Heart left ventricle (tissue), 16 donors: ENCODE data around the gene UGT1A5. TPM values are rescaled to one million over a fixed set of nuclear protein-coding genes. Genes with fewer than 3 reads are reported as not detected.
"Not testable (repeated sequence)": the region's sequence is repeated elsewhere in the genome, so short reads cannot be mapped to it uniquely, and the experiment has no call there.

Experiments used
- ATAC-seq, 4 donors: fragments of 200-7000 bp; cut with Tn5 transposase; one replicate each; pipeline ENCODE4 v1.9.1; 2020 to 2022; ENCODE audit warnings: moderate library complexity in 4 of 4, mild to moderate bottlenecking in 3 of 4, moderate number of reproducible peaks in 1 of 4
- DNase-seq, 5 donors: peaks; one replicate each; pipeline ENCODE4 v3.0.0-alpha.2; 2020
- H3K27ac ChIP-seq, 12 donors: fragments of 200-600 bp; sonication (generic) in 4 of 12; one replicate each; pipeline versions ENCODE4 v1.5.0 to v1.8.0; 2016 to 2022; ENCODE audit warnings: mild to moderate bottlenecking in 2 of 12
- H3K27me3 ChIP-seq, 9 donors: fragments of 200-600 bp; sonication (generic) in 2 of 9; one replicate each; pipeline versions ENCODE4 v1.5.1 to v1.8.0; 2016 to 2022; ENCODE audit warnings: mild to moderate bottlenecking in 3 of 9
- H3K36me3 ChIP-seq, 9 donors: fragments of 200-600 bp; sonication (generic) in 2 of 9; one replicate each; pipeline versions ENCODE4 v1.5.0 to v1.8.0; 2018 to 2022; ENCODE audit warnings: mild to moderate bottlenecking in 2 of 9
- H3K4me1 ChIP-seq, 12 donors: fragments of 200-600 bp; sonication (generic) in 4 of 12; one replicate each; pipeline versions ENCODE4 v1.5.0 to v1.8.0; 2016 to 2022; ENCODE audit warnings: mild to moderate bottlenecking in 3 of 12
- H3K4me3 ChIP-seq, 12 donors: fragments of 200-600 bp; sonication (generic) in 4 of 12; one replicate each; pipeline versions ENCODE4 v1.5.0 to v1.8.0; 2017 to 2022; ENCODE audit warnings: mild to moderate bottlenecking in 9 of 12, moderate library complexity in 4 of 12
- H3K9me3 ChIP-seq, 12 donors: fragments of 200-600 bp; sonication (generic) in 4 of 12; one replicate each; pipeline versions ENCODE4 v1.5.0 to v1.8.0; 2016 to 2022; ENCODE audit warnings: mild to moderate bottlenecking in 1 of 12
- POLR2A ChIP-seq, 2 donors: fragments of 450-650 bp; IDR thresholded peaks; one replicate each; pipeline ENCODE4 v1.6.1; 2017; ENCODE audit warnings: antibody characterized with exemption in 2 of 2, mild to moderate bottlenecking in 2 of 2, moderate library complexity in 2 of 2
- WGBS, 4 donors: extraction: QIAGEN DNeasy Blood & Tissue Kit in 2 of 4; methylation state at CpG; one replicate each; pipeline versions ENCODE4 v1.1.5 to v1.1.7; 2013 to 2018; 5-methylcytosine and 5-hydroxymethylcytosine counted together
- intact Hi-C, 10 donors: fragments of 100-400 bp; cut with DNase I; formaldehyde crosslinking; loops; one replicate each; pipeline versions ENCODE4 v1.11.1 to v1.14.2; 2022
- polyA plus RNA-seq, 2 donors: library from polyadenylated mRNA; stranded (reverse); fragments of 200-250 nt; gene quantifications; one replicate each; pipeline ENCODE4 v1.2.3, GENCODE V29; 2013
- total RNA-seq, 9 donors: library from RNA; depleted of rRNA in 2 of 9; stranded (reverse); fragments of >200 nt in 2 of 9; fragmentation: NEBNext Ultra II Directional in 3 of 9; extraction: Animal tissue kit (Norgen Biotek cat#: 25700) in 3 of 9; gene quantifications; one replicate each; pipeline versions ENCODE4 v1.1.0 to v1.2.4, GENCODE V29; 2016 to 2023
- TF ChIP-seq, protein P1 (sequence below), 12 donors: fragments of 200-600 bp; sonication (generic) in 4 of 12; IDR thresholded peaks; one replicate each; pipeline versions ENCODE4 v1.5.0 to v1.8.0; 2018 to 2022; ENCODE audit warnings: antibody characterized with exemption in 12 of 12, mild to moderate bottlenecking in 5 of 12
- donor health status: ischemic (EF 13 %, LVEDD 7.1; RV severe dilation, severe dysfunction).
- donor health status: healthy with polysubstance abuse.
- donor health status: DM: no; HTN: yes; CAD: no.
- donor health status: DM: no; HTN: no; CAD: no.
- donor health status: ischemic (EF 25% LVEDD 6.9; RV normal size, moderate dysfunction).
- donor health status: ischemic (EF 25% LVEDD 5.7; RV mildly dilated, moderate dysfunction).
- donor health status: healthy.
- donor health status: DM: yes; HTN: yes; CAD: no.
- donor health status: ischemic (EF 35%, LVEDD 5.7; RV mildly dilated, moderate dysfunction).
- donor health status: nonischemic (EF 11% LVEDD 7.7; RV severe dilation, severe dysfunction).
- donor health status: DM: yes; HTN: yes; CAD: no.
- donor health status: PGD.
- donor health status: ischemic (EF 29% LVEDD 5.4; RV normal size, mild dysfunction).
- donor health status: nonischemic (EF 23%, LVEDD 6.1; RV moderate dilation, normal function).

Gene UGT1A5
- total and polyA plus RNA-seq, 11 donors, result not detected

- Histone ChIP-seq H3K4me1 (no peaks in the 10 kb centered on the region), H3K4me3 (no peak overlapping the region), H3K27me3 (peaks cover 0 to 3% (median 0%) of the 10 kb centered on the region in 9 donors), H3K27ac (no peak overlapping the region), H3K36me3 (no peaks in the 10 kb centered on the region), H3K9me3 (peaks cover 0 to 9% (median 0%) of the 10 kb centered on the region in 12 donors)
- no peak for ATAC-seq
- TF ChIP-seq, protein P1, sequence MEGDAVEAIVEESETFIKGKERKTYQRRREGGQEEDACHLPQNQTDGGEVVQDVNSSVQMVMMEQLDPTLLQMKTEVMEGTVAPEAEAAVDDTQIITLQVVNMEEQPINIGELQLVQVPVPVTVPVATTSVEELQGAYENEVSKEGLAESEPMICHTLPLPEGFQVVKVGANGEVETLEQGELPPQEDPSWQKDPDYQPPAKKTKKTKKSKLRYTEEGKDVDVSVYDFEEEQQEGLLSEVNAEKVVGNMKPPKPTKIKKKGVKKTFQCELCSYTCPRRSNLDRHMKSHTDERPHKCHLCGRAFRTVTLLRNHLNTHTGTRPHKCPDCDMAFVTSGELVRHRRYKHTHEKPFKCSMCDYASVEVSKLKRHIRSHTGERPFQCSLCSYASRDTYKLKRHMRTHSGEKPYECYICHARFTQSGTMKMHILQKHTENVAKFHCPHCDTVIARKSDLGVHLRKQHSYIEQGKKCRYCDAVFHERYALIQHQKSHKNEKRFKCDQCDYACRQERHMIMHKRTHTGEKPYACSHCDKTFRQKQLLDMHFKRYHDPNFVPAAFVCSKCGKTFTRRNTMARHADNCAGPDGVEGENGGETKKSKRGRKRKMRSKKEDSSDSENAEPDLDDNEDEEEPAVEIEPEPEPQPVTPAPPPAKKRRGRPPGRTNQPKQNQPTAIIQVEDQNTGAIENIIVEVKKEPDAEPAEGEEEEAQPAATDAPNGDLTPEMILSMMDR (IDR thresholded peaks at IDR 0.05), result no peak
- TF ChIP-seq POLR2A (IDR thresholded peaks at IDR 0.05), result no peak
- intact Hi-C loops, result no loop called here
- no peak for DNase-seq
- WGBS, 4 donors, result 37 to 71% (median 50%) methylated on average over 1 of the region's 1 CpG
These were observed 12.6 kb upstream of the UGT1A5 start for GRCh38 chr2:233700028-233700635.

DNA sequence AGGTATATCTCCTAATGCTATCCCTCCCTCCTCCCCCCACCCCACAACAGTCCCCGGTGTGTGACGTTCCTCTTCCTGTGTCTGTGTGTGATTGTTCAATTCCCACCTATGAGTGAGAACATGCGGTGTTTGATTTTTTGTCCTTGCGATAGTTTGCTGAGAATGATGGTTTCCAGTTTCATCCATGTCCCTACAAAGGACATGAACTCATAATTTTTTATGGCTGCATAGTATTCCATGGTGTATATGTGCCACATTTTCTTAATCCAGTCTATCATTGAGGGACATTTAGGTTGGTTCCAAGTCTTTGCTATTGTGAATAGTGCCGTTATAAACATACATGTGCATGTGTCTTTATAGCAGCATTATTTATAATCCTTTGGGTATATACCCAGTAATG lies 11.9 kb upstream of the UGT1A5 start:
- H3K36me3 ChIP-seq, DNase-seq, H3K27ac ChIP-seq, H3K27me3 ChIP-seq, H3K4me3 ChIP-seq, intact Hi-C loops, ATAC-seq, H3K9me3 ChIP-seq, H3K4me1 ChIP-seq: not testable (repeated sequence)
- WGBS, 4 donors, result 86 to 95% (median 90%) methylated on average over 5 of the region's 5 CpGs

- no peaks in the 10 kb centered on the region for H3K36me3 ChIP-seq
- no peaks in the 10 kb centered on the region for H3K4me1 ChIP-seq
- ATAC-seq (no peak), DNase-seq (no peak)
- H3K9me3 ChIP-seq, result peaks cover 0 to 9% (median 0%) of the 10 kb centered on the region in 12 donors
- 37 to 45% (median 42%) methylated on average over 3 of the region's 3 CpGs for WGBS, 4 donors
- no peak overlapping the region for H3K27ac ChIP-seq
- intact Hi-C loops, result no loop called here
- H3K27me3 ChIP-seq, result peaks cover 0 to under 1% (median 0%) of the 10 kb centered on the region in 9 donors
- H3K4me3 ChIP-seq, result no peak overlapping the region
- TF ChIP-seq POLR2A (IDR thresholded peaks at IDR 0.05), result no peak
- TF ChIP-seq, protein P1 (IDR thresholded peaks at IDR 0.05), result no peak
These were observed 10.5 kb upstream of the UGT1A5 start for GRCh38 chr2:233702238-233702637.

GRCh38 chr2:233705911-233706506 lies 6.7 kb upstream of the UGT1A5 start:
- H3K4me3 ChIP-seq, result no peak overlapping the region
- H3K27me3 ChIP-seq, result peaks cover 0 to 12% (median 0%) of the 10 kb centered on the region in 9 donors
- TF ChIP-seq POLR2A (IDR thresholded peaks at IDR 0.05), result no peak
- TF ChIP-seq, protein P1 (IDR thresholded peaks at IDR 0.05), result no peak
- ATAC-seq (no peak), DNase-seq (no peak)
- no peaks in the 10 kb centered on the region for H3K36me3 ChIP-seq
- H3K27ac ChIP-seq, result no peak overlapping the region
- no peaks in the 10 kb centered on the region for H3K4me1 ChIP-seq
- intact Hi-C loops, result no loop called here
- H3K9me3 ChIP-seq, result peaks cover 0 to 9% (median 0%) of the 10 kb centered on the region in 12 donors
- 64 to 73% (median 67%) methylated on average over 4 of the region's 4 CpGs for WGBS, 4 donors
